ENCODE measurements around the gene FAM217B.

- no peak for TF ChIP-seq CTCF (IDR thresholded peaks at IDR 0.05)
- TF ChIP-seq POLR2A (IDR thresholded peaks at IDR 0.05), result no peak
These were observed 31.3 kb upstream of the FAM217B start for GRCh38 chr20:59908855-59909254.
